ENCODE measurements around the gene COL6A2. TPM values are rescaled to one million over a fixed set of nuclear protein-coding genes. Genes with fewer than 3 reads are reported as not detected.

The COL6A2 gene
- total RNA-seq, 1 donor from 2014 or later = 933 TPM

- no peaks in the 10 kb centered on the region for H3K9me3 Mint-ChIP-seq
- DNase-seq (ENCODE audit: low spot score in 2 of 2, unreplicated experiment in 2 of 2) = no peak
- H3K4me1 Mint-ChIP-seq = peaks cover 35% of the 10 kb centered on the region
- TF ChIP-seq, protein P1, sequence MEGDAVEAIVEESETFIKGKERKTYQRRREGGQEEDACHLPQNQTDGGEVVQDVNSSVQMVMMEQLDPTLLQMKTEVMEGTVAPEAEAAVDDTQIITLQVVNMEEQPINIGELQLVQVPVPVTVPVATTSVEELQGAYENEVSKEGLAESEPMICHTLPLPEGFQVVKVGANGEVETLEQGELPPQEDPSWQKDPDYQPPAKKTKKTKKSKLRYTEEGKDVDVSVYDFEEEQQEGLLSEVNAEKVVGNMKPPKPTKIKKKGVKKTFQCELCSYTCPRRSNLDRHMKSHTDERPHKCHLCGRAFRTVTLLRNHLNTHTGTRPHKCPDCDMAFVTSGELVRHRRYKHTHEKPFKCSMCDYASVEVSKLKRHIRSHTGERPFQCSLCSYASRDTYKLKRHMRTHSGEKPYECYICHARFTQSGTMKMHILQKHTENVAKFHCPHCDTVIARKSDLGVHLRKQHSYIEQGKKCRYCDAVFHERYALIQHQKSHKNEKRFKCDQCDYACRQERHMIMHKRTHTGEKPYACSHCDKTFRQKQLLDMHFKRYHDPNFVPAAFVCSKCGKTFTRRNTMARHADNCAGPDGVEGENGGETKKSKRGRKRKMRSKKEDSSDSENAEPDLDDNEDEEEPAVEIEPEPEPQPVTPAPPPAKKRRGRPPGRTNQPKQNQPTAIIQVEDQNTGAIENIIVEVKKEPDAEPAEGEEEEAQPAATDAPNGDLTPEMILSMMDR (IDR thresholded peaks at IDR 0.05; ENCODE audit: unreplicated experiment) = no peak
- H3K27ac Mint-ChIP-seq = peak overlapping the region; percentile 27
- H3K27me3 Mint-ChIP-seq (ENCODE audit: low read depth) = peaks cover 31% of the 10 kb centered on the region
- peak overlapping the region; percentile 58 for H3K4me3 Mint-ChIP-seq
- no peaks in the 10 kb centered on the region for H3K36me3 Mint-ChIP-seq
These were observed 44.1 kb downstream of the COL6A2 start for GRCh38 chr21:46141767-46142581.

- H3K36me3 Mint-ChIP-seq = no peaks in the 10 kb centered on the region
- TF ChIP-seq, protein P1 (IDR thresholded peaks at IDR 0.05; ENCODE audit: unreplicated experiment) = no peak
- no peak for DNase-seq (ENCODE audit: low spot score in 2 of 2, unreplicated experiment in 2 of 2)
These were observed 44.9 kb downstream of the COL6A2 start for GRCh38 chr21:46142582-46143473.

DNA sequence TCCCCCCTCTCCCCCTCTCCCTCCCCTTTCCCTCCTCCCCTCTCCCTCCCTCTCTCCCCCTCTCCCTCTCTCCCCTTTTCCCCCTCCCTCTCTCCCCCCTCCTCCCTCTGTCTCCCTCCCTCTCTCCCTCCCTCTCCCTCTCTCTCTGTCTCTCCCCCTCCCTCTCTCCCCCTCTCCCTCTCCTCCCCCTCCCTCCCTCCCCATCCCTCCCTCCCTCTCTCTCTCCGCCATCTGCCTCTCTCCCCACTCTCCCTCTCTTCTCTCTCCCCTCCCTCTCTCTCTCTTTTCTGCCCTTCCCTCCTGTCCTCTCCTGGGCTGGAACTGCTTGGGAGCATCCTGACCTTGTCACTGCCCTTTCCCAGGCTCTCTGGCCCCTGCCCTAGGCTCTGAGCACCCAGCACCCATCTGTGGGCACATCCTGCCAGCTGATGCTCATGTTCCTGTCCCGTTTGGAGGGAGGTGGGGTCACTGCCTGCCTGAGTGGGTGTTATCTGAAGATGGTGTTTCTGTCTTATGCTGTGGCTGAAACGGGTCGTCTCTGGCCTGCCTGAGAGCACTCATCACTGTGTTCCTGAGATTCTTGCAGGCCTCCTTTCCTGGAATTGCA, 46.7 kb downstream of the COL6A2 start:
- Mint-ChIP-seq H3K9me3 (no peaks in the 10 kb centered on the region), H3K27ac (peak overlapping the region; percentile 67), H3K27me3 (ENCODE audit: low read depth) (peaks cover 25% of the 10 kb centered on the region), H3K36me3 (no peaks in the 10 kb centered on the region), H3K4me3 (no peak overlapping the region), H3K4me1 (peaks cover 38% of the 10 kb centered on the region)
- TF ChIP-seq, protein P1 (IDR thresholded peaks at IDR 0.05; ENCODE audit: unreplicated experiment) = no peak
- DNase-seq (ENCODE audit: low spot score in 2 of 2, unreplicated experiment in 2 of 2) = no peak

More at GRCh38 chr21:46142582-46143473, 44.9 kb downstream of the COL6A2 start:
- peaks cover 38% of the 10 kb centered on the region for H3K4me1 Mint-ChIP-seq
- H3K9me3 Mint-ChIP-seq = no peaks in the 10 kb centered on the region
- H3K27me3 Mint-ChIP-seq (ENCODE audit: low read depth) = peaks cover 31% of the 10 kb centered on the region
- H3K27ac Mint-ChIP-seq = no peak overlapping the region
- peak overlapping the region; percentile 58 for H3K4me3 Mint-ChIP-seq

DNA sequence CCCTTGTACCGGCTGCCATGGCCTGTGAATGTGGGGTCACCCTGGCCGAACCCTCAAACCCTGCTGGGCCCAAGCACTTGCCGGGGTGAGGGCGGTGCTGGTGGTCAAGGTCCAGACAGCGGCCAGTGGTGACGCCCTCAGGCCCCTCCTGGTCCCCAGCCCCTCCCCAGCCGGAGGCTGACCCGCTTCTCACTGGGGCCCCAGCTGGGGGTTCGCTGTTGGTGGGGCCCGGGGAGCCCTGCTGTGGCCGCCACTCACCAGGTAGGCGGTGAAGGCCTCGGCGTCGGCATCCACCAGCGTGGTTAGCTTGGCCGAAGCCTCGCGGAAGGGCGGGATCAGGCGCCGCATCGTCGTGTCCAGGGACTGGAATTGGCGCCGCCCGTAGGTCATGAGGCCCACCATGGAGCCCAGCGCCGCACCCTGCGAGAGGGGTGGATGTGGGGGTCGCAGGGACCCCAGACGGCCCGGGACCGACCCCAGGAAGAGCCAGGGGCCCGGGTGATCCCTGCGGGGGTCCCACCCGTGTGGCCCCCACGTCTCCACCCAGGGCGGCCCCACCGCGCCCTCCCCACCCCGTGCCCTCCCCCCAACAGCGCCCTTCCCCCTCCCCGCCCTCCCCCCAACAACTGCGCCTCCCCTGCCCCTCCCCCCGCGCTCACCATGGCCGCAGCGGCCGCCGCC, 47.4 kb downstream of the COL6A2 start:
- no peaks in the 10 kb centered on the region for H3K9me3 Mint-ChIP-seq
- H3K4me3 Mint-ChIP-seq = no peak overlapping the region
- no peak overlapping the region for H3K27ac Mint-ChIP-seq
- H3K36me3 Mint-ChIP-seq = no peaks in the 10 kb centered on the region
- TF ChIP-seq, protein P1 (IDR thresholded peaks at IDR 0.05; ENCODE audit: unreplicated experiment) = no peak
- H3K27me3 Mint-ChIP-seq (ENCODE audit: low read depth) = peaks cover 18% of the 10 kb centered on the region
- DNase-seq (ENCODE audit: low spot score in 2 of 2, unreplicated experiment in 2 of 2) = no peak
- H3K4me1 Mint-ChIP-seq = peaks cover 35% of the 10 kb centered on the region

All from mesothelial cell of epicardium (in vitro differentiated cells).